ENCODE results near the gene SPON2. TPM values are rescaled to one million over a fixed set of nuclear protein-coding genes. Genes with fewer than 3 reads are reported as not detected.

SPON2 gene
- total RNA-seq, 2 donors from 2014 or later: 14.0 to 33.0 TPM

GRCh38 chr4:1164956-1165545 is 7.3 kb downstream of the SPON2 start:
- intact Hi-C loops (cut with DNase I): loop anchor here (5.0 to 10.0 kb wide), 3 partner anchors 80 to 180 kb away; partner anchors contain the start of genes CTBP1 (in 2 of the 2) and UVSSA (in 1 of the 2)
- DNase-seq (no peak), ATAC-seq (no peak)

- intact Hi-C loops (cut with DNase I): loop anchor here (10.0 kb wide), 2 partner anchors 80 to 180 kb away; partner anchors contain the start of genes CTBP1 (in 1 of the 2) and UVSSA (in 1 of the 2)
- ATAC-seq (no peak), DNase-seq (no peak)
Observed at GRCh38 chr4:1164444-1164843, 7.9 kb downstream of the SPON2 start.

- intact Hi-C loops (cut with DNase I): loop anchor here (10.0 kb wide), 2 partner anchors 81 to 181 kb away; partner anchors contain the start of genes CTBP1 (in 1 of the 2) and UVSSA (in 1 of the 2)
- ATAC-seq (no peak), DNase-seq (no peak)
Observed at GRCh38 chr4:1164040-1164439, 8.3 kb downstream of the SPON2 start.

- intact Hi-C loops (cut with DNase I): loop anchor here (10.0 kb wide), 2 partner anchors 84 to 184 kb away; partner anchors contain the start of genes CTBP1 (in 1 of the 2) and UVSSA (in 1 of the 2)
- DNase-seq (no peak), ATAC-seq (no peak)
Observed at GRCh38 chr4:1160351-1160750, 12.0 kb downstream of the SPON2 start.

GRCh38 chr4:1156069-1156468 is 16.3 kb downstream of the SPON2 start:
- intact Hi-C loops (cut with DNase I): no loop called here
- DNase-seq (no peak), ATAC-seq (no peak)

- DNase-seq (no peak), ATAC-seq (peak; percentile 68 to 85)
- intact Hi-C loops (cut with DNase I): no loop called here
Observed at GRCh38 chr4:1155314-1155713, 17.1 kb downstream of the SPON2 start.

- DNase-seq: no peak
- ATAC-seq: peak; percentile 60 to 61
- intact Hi-C loops (cut with DNase I): no loop called here
Observed at GRCh38 chr4:1154523-1155182, 17.7 kb downstream of the SPON2 start.

- DNase-seq: no peak
- ATAC-seq: peak in 1 of 2 donors; percentile 22
- intact Hi-C loops (cut with DNase I): no loop called here
Observed at GRCh38 chr4:1154126-1154522, 18.3 kb downstream of the SPON2 start.

GRCh38 chr4:1153567-1154090 is 18.8 kb downstream of the SPON2 start:
- intact Hi-C loops (cut with DNase I): no loop called here
- ATAC-seq (peak in 1 of 2 donors; percentile 25), DNase-seq (no peak)

GRCh38 chr4:1152290-1152689 is 20.1 kb downstream of the SPON2 start:
- ATAC-seq: no peak
- DNase-seq: no peak
- intact Hi-C loops (cut with DNase I): no loop called here

- ATAC-seq (no peak), DNase-seq (no peak)
- intact Hi-C loops (cut with DNase I): no loop called here
Observed at GRCh38 chr4:1151541-1151940, 20.8 kb downstream of the SPON2 start.

- no peak for DNase-seq
- no peak for ATAC-seq
- intact Hi-C loops (cut with DNase I): no loop called here
Observed at GRCh38 chr4:1150875-1151274, 21.5 kb downstream of the SPON2 start.

GRCh38 chr4:1139860-1140259 is 32.5 kb downstream of the SPON2 start:
- no peak for ATAC-seq
- no peak for DNase-seq
- intact Hi-C loops (cut with DNase I): no loop called here

- DNase-seq: no peak
- intact Hi-C loops (cut with DNase I): loop anchor here in 1 of 2 donors (1.0 kb wide), 1 partner anchor 210 kb away; no protein-coding TSS in a partner anchor
- no peak for ATAC-seq
Observed at GRCh38 chr4:1137850-1138249, 34.5 kb downstream of the SPON2 start.

GRCh38 chr4:1137063-1137776 is 35.2 kb downstream of the SPON2 start:
- ATAC-seq (no peak), DNase-seq (no peak)
- intact Hi-C loops (cut with DNase I): no loop called here

- intact Hi-C loops (cut with DNase I): no loop called here
- ATAC-seq: no peak
Observed at GRCh38 chr4:1136048-1136447, 36.3 kb downstream of the SPON2 start.

GRCh38 chr4:1133033-1133432 is 39.4 kb downstream of the SPON2 start:
- no peak for ATAC-seq
- intact Hi-C loops (cut with DNase I): loop anchor here in 1 of 2 donors (5.0 kb wide), 1 partner anchor 219 kb away; no protein-coding TSS in a partner anchor

More at GRCh38 chr4:1136048-1136447, 36.3 kb downstream of the SPON2 start:
- no peak for DNase-seq

GRCh38 chr4:1130316-1131186 is 41.8 kb downstream of the SPON2 start:
- ATAC-seq (peak; percentile 97 to 98), DNase-seq (peak; percentile 68)
- intact Hi-C loops (cut with DNase I): loop anchor here (1.0 to 5.0 kb wide), 3 partner anchors 138 to 222 kb away; no protein-coding TSS in a partner anchor

More at GRCh38 chr4:1133033-1133432, 39.4 kb downstream of the SPON2 start:
- no peak for DNase-seq
